Measurements from ENCODE around the gene SFSWAP. TPM values are rescaled to one million over a fixed set of nuclear protein-coding genes. Genes with fewer than 3 reads are reported as not detected.

Gene SFSWAP
- polyA plus RNA-seq, 3 donors, result 7.3 to 33.0 (median 10.7) TPM

DNA sequence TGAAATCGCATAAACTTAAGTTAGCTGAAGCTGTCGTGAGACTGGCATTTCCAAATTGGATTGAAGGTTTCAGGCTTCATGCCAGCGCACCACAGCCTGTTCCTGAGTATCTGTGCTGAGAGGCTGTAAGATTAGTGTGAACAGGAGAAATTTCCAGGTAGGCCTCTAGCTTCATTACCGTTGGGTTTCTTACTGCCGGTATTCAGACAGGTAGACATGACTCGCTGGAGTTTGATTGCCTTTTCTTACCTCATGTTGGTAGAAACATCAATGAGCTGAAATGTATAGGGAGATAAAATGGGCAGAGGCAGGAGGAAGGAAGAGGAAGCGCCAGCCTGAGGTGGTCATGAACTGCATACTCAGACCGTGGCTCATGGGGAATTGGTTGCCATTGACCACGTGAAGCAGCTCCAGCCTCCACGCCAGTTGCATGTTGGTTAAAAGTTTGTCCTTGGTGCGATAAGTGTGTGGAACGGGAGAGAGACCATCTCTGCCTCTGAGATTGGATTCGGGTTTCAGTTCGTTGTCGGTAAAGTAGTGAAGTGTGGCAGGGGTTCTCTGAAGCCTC, 75.0 kb downstream of the SFSWAP start:
- Mint-ChIP-seq H3K27ac (peak overlapping the region in 1 of 7 donors; percentile 30), H3K27me3 (ENCODE audit: low read depth in 3 of 3) (peaks cover 0 to 2% (median 0%) of the 10 kb centered on the region in 3 donors), H3K4me3 (no peak overlapping the region), H3K9me3 (peaks cover 0 to 7% (median 0%) of the 10 kb centered on the region in 7 donors), H3K4me1 (peaks cover 9% of the 10 kb centered on the region), H3K36me3 (peaks cover 69 to 82% of the 10 kb centered on the region in 2 donors)
- H3K79me2 ChIP-seq (ENCODE audit: insufficient read depth, low read length), result no peaks in the 10 kb centered on the region
- intact Hi-C loops (cut with micrococcal nuclease), result no loop called here
- no peaks in the 10 kb centered on the region for H3K27me3 ChIP-seq (ENCODE audit: control insufficient read depth in 2 of 2, insufficient read depth in 2 of 2, low read length in 2 of 2)
- H3K9ac ChIP-seq (ENCODE audit: insufficient read depth, low read length, poor library complexity, severe bottlenecking), result no peak overlapping the region
- H3K36me3 ChIP-seq (replicated peaks in 1 of 2; ENCODE audit: control insufficient read depth in 1 of 2, insufficient read depth in 2 of 2, low read length in 2 of 2), result peaks cover 62 to 76% of the 10 kb centered on the region in 2 donors
- H2AFZ ChIP-seq (ENCODE audit: insufficient read depth, low read depth, low read length, poor library complexity, severe bottlenecking), result no peak overlapping the region
- H3K4me1 ChIP-seq (ENCODE audit: control insufficient read depth in 1 of 2, insufficient read depth in 2 of 2, low read length in 2 of 2), result peaks cover 0 to 7% of the 10 kb centered on the region in 2 donors
- no peak overlapping the region for H3K4me3 ChIP-seq (replicated peaks in 1 of 3; ENCODE audit: low read depth in 2 of 3, low read length in 3 of 3)
- H4K20me1 ChIP-seq (ENCODE audit: insufficient read depth, low read length), result peaks cover 6% of the 10 kb centered on the region
- no peak for DNase-seq
- H3K27ac ChIP-seq (ENCODE audit: low read depth in 1 of 2, low read length in 2 of 2), result no peak overlapping the region
- no peak overlapping the region for H3K4me2 ChIP-seq (replicated peaks; ENCODE audit: extremely low read depth, low read length, poor library complexity, severe bottlenecking)
- WGBS (ENCODE audit: insufficient coverage), result 93% methylated on average over 13 of the region's 15 CpGs
- TF ChIP-seq CTCF (IDR thresholded peaks at IDR 0.05), result no peak
- H3K9me3 ChIP-seq (replicated peaks in 1 of 2; ENCODE audit: control insufficient read depth in 1 of 2, insufficient read depth in 1 of 2, low read length in 2 of 2), result no peaks in the 10 kb centered on the region

DNA sequence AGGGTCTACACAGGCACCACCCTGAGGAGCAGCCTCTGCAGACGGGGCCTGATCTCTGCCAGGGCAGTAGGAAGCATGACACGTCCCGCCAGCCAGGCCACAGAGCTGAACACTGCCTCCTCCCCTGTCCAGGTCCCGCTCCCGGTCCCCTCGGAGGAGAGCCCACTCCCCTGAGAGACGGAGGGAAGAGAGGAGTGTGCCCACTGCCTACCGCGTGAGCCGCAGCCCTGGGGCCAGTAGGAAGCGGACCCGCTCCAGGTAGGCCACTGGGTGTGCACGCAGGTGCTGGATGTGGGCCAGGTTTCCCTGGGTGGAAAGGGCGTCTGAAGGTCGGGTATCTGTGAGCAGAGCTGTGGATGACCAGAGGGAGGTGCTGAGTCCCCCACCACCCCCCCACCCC, 75.4 kb downstream of the SFSWAP start:
- intact Hi-C loops (cut with micrococcal nuclease), result no loop called here
- Histone ChIP-seq H2AFZ (ENCODE audit: insufficient read depth, low read depth, low read length, poor library complexity, severe bottlenecking) (no peak overlapping the region), H3K4me3 (replicated peaks in 1 of 3; ENCODE audit: low read depth in 2 of 3, low read length in 3 of 3) (no peak overlapping the region), H3K4me2 (replicated peaks; ENCODE audit: extremely low read depth, low read length, poor library complexity, severe bottlenecking) (no peak overlapping the region), H3K4me1 (ENCODE audit: control insufficient read depth in 1 of 2, insufficient read depth in 2 of 2, low read length in 2 of 2) (peaks cover 0 to 7% of the 10 kb centered on the region in 2 donors), H3K9me3 (replicated peaks in 1 of 2; ENCODE audit: control insufficient read depth in 1 of 2, insufficient read depth in 1 of 2, low read length in 2 of 2) (no peaks in the 10 kb centered on the region), H3K79me2 (ENCODE audit: insufficient read depth, low read length) (no peaks in the 10 kb centered on the region), H3K9ac (ENCODE audit: insufficient read depth, low read length, poor library complexity, severe bottlenecking) (no peak overlapping the region), H3K36me3 (replicated peaks in 1 of 2; ENCODE audit: control insufficient read depth in 1 of 2, insufficient read depth in 2 of 2, low read length in 2 of 2) (peaks cover 65 to 80% of the 10 kb centered on the region in 2 donors), H4K20me1 (ENCODE audit: insufficient read depth, low read length) (peaks cover 6% of the 10 kb centered on the region), H3K27ac (ENCODE audit: low read depth in 1 of 2, low read length in 2 of 2) (no peak overlapping the region), H3K27me3 (ENCODE audit: control insufficient read depth in 2 of 2, insufficient read depth in 2 of 2, low read length in 2 of 2) (no peaks in the 10 kb centered on the region)
- DNase-seq, result no peak
- TF ChIP-seq CTCF (IDR thresholded peaks at IDR 0.05), result no peak
- Mint-ChIP-seq H3K4me3 (no peak overlapping the region), H3K36me3 (peaks cover 72 to 85% of the 10 kb centered on the region in 2 donors), H3K4me1 (peaks cover 9% of the 10 kb centered on the region), H3K27me3 (ENCODE audit: low read depth in 3 of 3) (peaks cover 0 to 2% (median 0%) of the 10 kb centered on the region in 3 donors), H3K27ac (peak overlapping the region in 1 of 7 donors; percentile 30), H3K9me3 (peaks cover 0 to 11% (median 0%) of the 10 kb centered on the region in 7 donors)
- WGBS (ENCODE audit: insufficient coverage), result 88% methylated on average over 4 of the region's 15 CpGs

Data from CD14-positive monocyte (primary cell).